ENCODE results near the gene RP9. TPM values are rescaled to one million over a fixed set of nuclear protein-coding genes. Genes with fewer than 3 reads are reported as not detected.

RP9 gene
- total RNA-seq, 1 donor, result 6.5 TPM

DNA sequence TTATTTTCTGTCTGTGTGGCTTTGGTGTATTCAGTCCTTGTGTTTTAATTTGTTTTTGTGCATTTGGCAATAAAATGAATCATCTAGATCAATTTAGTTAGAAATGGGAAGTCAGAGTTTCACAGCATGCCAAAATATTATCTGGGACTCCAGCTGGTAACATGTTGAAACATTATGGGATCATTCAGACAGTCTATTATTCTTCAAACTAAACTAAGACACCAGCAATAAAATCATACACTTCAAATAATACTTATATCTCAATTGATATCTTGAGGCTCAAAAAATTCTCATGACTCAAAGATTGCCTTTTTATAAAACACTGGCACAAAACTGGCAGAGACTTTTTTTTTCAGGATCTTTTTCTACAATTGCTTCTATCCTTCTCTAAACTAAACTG is 5.8 kb upstream of the RP9 start:
- Histone ChIP-seq H4K20me1 (ENCODE audit: insufficient read depth, low read length) (no peaks in the 10 kb centered on the region), H3K4me1 (ENCODE audit: insufficient read depth, low read length) (peaks cover 2% of the 10 kb centered on the region), H3K4me2 (ENCODE audit: insufficient read depth, low read length) (no peak overlapping the region), H3K79me2 (ENCODE audit: insufficient read depth, low read length) (no peaks in the 10 kb centered on the region), H3K27me3 (ENCODE audit: insufficient read depth, low read length) (peaks cover 16% of the 10 kb centered on the region), H3K9me3 (ENCODE audit: low read depth, low read length) (no peaks in the 10 kb centered on the region), H3K4me3 (ENCODE audit: insufficient read depth, low read length) (no peak overlapping the region), H2AFZ (ENCODE audit: low read length) (no peak overlapping the region), H3K36me3 (ENCODE audit: insufficient read depth, low read length) (no peaks in the 10 kb centered on the region), H3K27ac (ENCODE audit: low read depth, low read length) (no peak overlapping the region)
- TF ChIP-seq, protein P1, sequence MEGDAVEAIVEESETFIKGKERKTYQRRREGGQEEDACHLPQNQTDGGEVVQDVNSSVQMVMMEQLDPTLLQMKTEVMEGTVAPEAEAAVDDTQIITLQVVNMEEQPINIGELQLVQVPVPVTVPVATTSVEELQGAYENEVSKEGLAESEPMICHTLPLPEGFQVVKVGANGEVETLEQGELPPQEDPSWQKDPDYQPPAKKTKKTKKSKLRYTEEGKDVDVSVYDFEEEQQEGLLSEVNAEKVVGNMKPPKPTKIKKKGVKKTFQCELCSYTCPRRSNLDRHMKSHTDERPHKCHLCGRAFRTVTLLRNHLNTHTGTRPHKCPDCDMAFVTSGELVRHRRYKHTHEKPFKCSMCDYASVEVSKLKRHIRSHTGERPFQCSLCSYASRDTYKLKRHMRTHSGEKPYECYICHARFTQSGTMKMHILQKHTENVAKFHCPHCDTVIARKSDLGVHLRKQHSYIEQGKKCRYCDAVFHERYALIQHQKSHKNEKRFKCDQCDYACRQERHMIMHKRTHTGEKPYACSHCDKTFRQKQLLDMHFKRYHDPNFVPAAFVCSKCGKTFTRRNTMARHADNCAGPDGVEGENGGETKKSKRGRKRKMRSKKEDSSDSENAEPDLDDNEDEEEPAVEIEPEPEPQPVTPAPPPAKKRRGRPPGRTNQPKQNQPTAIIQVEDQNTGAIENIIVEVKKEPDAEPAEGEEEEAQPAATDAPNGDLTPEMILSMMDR (IDR thresholded peaks at IDR 0.05; ENCODE audit: extremely low read depth, low read depth, low read length), result no peak
- DNase-seq (ENCODE audit: insufficient read length, low spot score, missing footprints), result no peak

DNA sequence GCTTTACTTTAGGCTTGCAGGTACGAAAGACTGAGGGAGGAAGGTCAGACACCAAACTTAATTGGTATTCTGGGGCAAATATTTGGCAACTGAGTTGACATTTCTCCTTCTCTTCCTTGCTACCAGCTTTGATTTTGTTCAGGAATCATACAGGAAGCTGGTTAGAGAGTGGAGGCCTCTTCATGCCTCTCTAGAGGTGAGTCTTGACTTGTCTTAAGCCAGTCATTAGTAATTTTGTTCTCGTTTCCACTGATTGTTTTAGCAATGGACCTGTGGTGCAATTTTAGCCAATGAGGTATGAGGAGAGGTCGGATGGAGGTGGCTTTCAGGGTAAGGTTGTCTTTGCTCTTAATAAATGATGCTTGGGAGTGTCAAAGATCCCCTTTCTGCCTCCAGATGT is 2.4 kb upstream of the RP9 start:
- Histone ChIP-seq H3K27ac (ENCODE audit: low read depth, low read length) (no peak overlapping the region), H3K4me1 (ENCODE audit: insufficient read depth, low read length) (peaks cover 22% of the 10 kb centered on the region), H3K27me3 (ENCODE audit: insufficient read depth, low read length) (peaks cover 16% of the 10 kb centered on the region), H3K79me2 (ENCODE audit: insufficient read depth, low read length) (peaks cover 24% of the 10 kb centered on the region), H2AFZ (ENCODE audit: low read length) (no peak overlapping the region), H4K20me1 (ENCODE audit: insufficient read depth, low read length) (peaks cover 13% of the 10 kb centered on the region), H3K4me2 (ENCODE audit: insufficient read depth, low read length) (no peak overlapping the region), H3K9me3 (ENCODE audit: low read depth, low read length) (no peaks in the 10 kb centered on the region), H3K36me3 (ENCODE audit: insufficient read depth, low read length) (no peaks in the 10 kb centered on the region), H3K4me3 (ENCODE audit: insufficient read depth, low read length) (no peak overlapping the region)
- DNase-seq (ENCODE audit: insufficient read length, low spot score, missing footprints), result no peak
- TF ChIP-seq, protein P1 (IDR thresholded peaks at IDR 0.05; ENCODE audit: extremely low read depth, low read depth, low read length), result no peak

DNA sequence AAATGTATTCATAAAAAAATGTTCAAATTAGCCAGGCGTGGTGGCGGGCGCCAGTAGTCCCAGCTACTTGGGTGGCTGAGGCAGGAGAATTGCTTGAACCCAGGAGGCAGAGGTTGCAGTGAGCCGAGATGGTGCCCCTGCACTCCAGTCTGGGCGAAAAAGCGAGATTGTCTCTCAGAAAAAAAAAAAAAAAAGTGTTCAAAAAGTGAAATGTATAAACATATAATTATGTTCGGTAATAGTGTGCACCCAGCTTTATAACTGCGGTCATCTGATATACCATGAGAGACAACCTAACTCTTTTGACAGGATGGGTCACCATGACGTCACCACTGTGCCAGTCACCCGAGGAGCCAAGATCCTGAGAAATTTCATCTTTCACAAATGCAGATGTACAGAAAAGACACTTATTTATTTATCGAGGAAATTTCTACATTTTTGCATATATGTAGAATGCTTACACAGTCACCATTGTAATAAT is 594 bp upstream of the RP9 start:
- H3K4me3 ChIP-seq (ENCODE audit: insufficient read depth, low read length), result peak overlapping the region; percentile 87
- peaks cover 42% of the 10 kb centered on the region for H3K79me2 ChIP-seq (ENCODE audit: insufficient read depth, low read length)
- H4K20me1 ChIP-seq (ENCODE audit: insufficient read depth, low read length), result peaks cover 17% of the 10 kb centered on the region
- no peak overlapping the region for H3K27ac ChIP-seq (ENCODE audit: low read depth, low read length)
- H3K4me2 ChIP-seq (ENCODE audit: insufficient read depth, low read length), result peak overlapping the region; percentile 93
- no peaks in the 10 kb centered on the region for H3K9me3 ChIP-seq (ENCODE audit: low read depth, low read length)
- peaks cover 22% of the 10 kb centered on the region for H3K4me1 ChIP-seq (ENCODE audit: insufficient read depth, low read length)
- H2AFZ ChIP-seq (ENCODE audit: low read length), result peak overlapping the region; percentile 84
- no peaks in the 10 kb centered on the region for H3K36me3 ChIP-seq (ENCODE audit: insufficient read depth, low read length)
- H3K27me3 ChIP-seq (ENCODE audit: insufficient read depth, low read length), result peaks cover 10% of the 10 kb centered on the region
- no peak for DNase-seq (ENCODE audit: insufficient read length, low spot score, missing footprints)
- TF ChIP-seq, protein P1 (IDR thresholded peaks at IDR 0.05; ENCODE audit: extremely low read depth, low read depth, low read length), result no peak

DNA sequence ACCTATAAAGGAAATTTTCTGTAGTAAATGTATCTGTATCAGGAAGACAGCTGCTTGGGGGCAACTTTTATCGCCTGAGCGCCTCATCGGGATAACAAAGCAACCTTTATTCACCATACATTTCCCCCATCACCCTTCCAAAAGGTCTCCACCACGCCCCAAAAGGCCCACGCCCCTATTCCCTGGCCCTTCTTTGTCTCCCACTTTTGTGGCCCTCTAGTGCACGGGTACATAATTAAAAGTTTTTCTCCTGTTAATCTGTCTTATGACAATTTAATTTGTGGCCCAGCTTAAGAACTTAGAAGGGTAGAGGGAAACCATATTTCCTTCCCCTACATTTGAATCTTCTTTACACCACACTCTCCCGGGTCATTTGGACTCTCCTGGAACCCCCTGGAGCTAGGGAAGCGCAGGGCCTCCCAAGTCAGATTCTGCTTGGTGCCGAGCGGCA is 625 bp downstream of the RP9 start:
- peak overlapping the region; percentile 89 for H2AFZ ChIP-seq (ENCODE audit: low read length)
- peaks cover under 1% of the 10 kb centered on the region for H3K36me3 ChIP-seq (ENCODE audit: insufficient read depth, low read length)
- TF ChIP-seq, protein P1 (IDR thresholded peaks at IDR 0.05; ENCODE audit: extremely low read depth, low read depth, low read length), result peak; percentile 24
- no peaks in the 10 kb centered on the region for H3K9me3 ChIP-seq (ENCODE audit: low read depth, low read length)
- H3K4me3 ChIP-seq (ENCODE audit: insufficient read depth, low read length), result peak overlapping the region; percentile 87
- peaks cover 22% of the 10 kb centered on the region for H3K4me1 ChIP-seq (ENCODE audit: insufficient read depth, low read length)
- no peak for DNase-seq (ENCODE audit: insufficient read length, low spot score, missing footprints)
- H3K79me2 ChIP-seq (ENCODE audit: insufficient read depth, low read length), result peaks cover 54% of the 10 kb centered on the region
- peaks cover 17% of the 10 kb centered on the region for H4K20me1 ChIP-seq (ENCODE audit: insufficient read depth, low read length)
- peak overlapping the region; percentile 97 for H3K4me2 ChIP-seq (ENCODE audit: insufficient read depth, low read length)
- H3K27ac ChIP-seq (ENCODE audit: low read depth, low read length), result peak overlapping the region; percentile 59
- peaks cover 6% of the 10 kb centered on the region for H3K27me3 ChIP-seq (ENCODE audit: insufficient read depth, low read length)

Measured in osteoblast (primary cell).